ENCODE measurements around the gene POLE. TPM values are rescaled to one million over a fixed set of nuclear protein-coding genes. Genes with fewer than 3 reads are reported as not detected.

Gene POLE
- total RNA-seq, 2 experiments from 2014 or later: 157 to 230 TPM

DNA sequence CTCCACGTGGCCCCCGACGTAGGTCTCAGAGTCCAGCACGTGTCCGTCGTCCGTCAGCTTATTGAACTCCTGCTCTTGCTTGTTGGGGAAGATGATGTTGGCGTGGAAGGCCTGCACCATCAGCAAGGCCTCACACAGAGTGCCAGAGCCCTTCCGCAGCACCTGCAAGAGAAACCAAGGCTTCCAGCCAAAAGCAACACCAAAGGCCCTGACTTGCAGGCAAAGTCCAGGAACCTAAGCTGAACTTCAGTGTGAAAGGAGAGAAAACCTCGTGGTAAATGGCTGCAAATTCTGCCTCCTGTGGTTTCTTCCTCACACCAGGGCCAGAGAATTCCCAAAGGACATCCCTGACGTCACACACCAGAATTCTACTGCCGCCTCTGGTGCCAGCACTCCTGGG lies 14.5 kb downstream of the POLE start:
- peaks cover 93% of the 10 kb centered on the region for H3K36me3 ChIP-seq (ENCODE audit: insufficient read depth, low read length)
- POLR2A ChIA-PET: no interaction called here
- H3K4me3 ChIP-seq (ENCODE audit: low read depth, low read length, poor library complexity, severe bottlenecking): no peak overlapping the region
- H2AFZ ChIP-seq (ENCODE audit: low read length): no peak overlapping the region
- TF ChIP-seq EZH2phosphoT487 (IDR thresholded peaks at IDR 0.05; ENCODE audit: borderline replicate concordance, low read depth, low read length): no peak
- TF ChIP-seq, protein P1, sequence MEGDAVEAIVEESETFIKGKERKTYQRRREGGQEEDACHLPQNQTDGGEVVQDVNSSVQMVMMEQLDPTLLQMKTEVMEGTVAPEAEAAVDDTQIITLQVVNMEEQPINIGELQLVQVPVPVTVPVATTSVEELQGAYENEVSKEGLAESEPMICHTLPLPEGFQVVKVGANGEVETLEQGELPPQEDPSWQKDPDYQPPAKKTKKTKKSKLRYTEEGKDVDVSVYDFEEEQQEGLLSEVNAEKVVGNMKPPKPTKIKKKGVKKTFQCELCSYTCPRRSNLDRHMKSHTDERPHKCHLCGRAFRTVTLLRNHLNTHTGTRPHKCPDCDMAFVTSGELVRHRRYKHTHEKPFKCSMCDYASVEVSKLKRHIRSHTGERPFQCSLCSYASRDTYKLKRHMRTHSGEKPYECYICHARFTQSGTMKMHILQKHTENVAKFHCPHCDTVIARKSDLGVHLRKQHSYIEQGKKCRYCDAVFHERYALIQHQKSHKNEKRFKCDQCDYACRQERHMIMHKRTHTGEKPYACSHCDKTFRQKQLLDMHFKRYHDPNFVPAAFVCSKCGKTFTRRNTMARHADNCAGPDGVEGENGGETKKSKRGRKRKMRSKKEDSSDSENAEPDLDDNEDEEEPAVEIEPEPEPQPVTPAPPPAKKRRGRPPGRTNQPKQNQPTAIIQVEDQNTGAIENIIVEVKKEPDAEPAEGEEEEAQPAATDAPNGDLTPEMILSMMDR (conservative IDR thresholded peaks at IDR 0.05; ENCODE audit: low read length): no peak
- no peaks in the 10 kb centered on the region for H3K4me1 ChIP-seq (ENCODE audit: insufficient read depth, low read length, poor library complexity, severe bottlenecking)
- H3K9me3 ChIP-seq (ENCODE audit: low read length): no peaks in the 10 kb centered on the region
- no peak for DNase-seq (ENCODE audit: low spot score)
- intact Hi-C loops (cut with micrococcal nuclease; ENCODE audit: unreplicated experiment): no loop called here
- no peak overlapping the region for H3K4me2 ChIP-seq (ENCODE audit: low read length)
- no peaks in the 10 kb centered on the region for H4K20me1 ChIP-seq (ENCODE audit: insufficient read depth, low read length)
- no peak overlapping the region for H3K27ac ChIP-seq (ENCODE audit: low read depth, low read length, poor library complexity, severe bottlenecking)
- CTCF ChIA-PET (ENCODE audit: unreplicated experiment): no interaction called here
- BruUV-seq (replicated peaks): no TSS peak
- H3K9me2 ChIP-seq (ENCODE audit: insufficient read depth, low read length): no peaks in the 10 kb centered on the region
- no peaks in the 10 kb centered on the region for H3K79me2 ChIP-seq (ENCODE audit: insufficient read depth, low read depth, low read length)

DNA sequence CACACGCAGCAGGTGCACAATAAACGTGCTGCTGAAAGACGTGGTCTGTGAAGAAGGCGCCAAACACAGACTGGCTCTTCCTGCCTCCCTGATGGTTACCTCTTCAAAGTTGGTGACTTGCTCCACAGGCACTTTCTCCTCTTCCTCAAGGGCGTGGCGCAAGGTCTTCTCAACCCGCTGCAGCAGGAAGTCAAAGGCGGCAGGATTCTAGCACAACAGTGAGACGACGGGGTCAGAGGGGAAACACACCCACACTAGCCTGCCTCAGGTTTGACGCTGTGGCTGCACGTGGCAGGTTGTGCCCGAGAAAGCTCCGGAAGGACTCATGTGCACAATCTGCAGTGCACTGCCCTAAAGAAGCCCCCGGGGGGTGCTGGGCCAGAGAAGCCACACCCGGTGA lies 15.0 kb downstream of the POLE start:
- Histone ChIP-seq H2AFZ (ENCODE audit: low read length) (no peak overlapping the region), H3K9me3 (ENCODE audit: low read length) (no peaks in the 10 kb centered on the region), H3K27ac (ENCODE audit: low read depth, low read length, poor library complexity, severe bottlenecking) (no peak overlapping the region), H3K4me1 (ENCODE audit: insufficient read depth, low read length, poor library complexity, severe bottlenecking) (no peaks in the 10 kb centered on the region), H3K4me2 (ENCODE audit: low read length) (no peak overlapping the region), H3K9me2 (ENCODE audit: insufficient read depth, low read length) (no peaks in the 10 kb centered on the region), H3K36me3 (ENCODE audit: insufficient read depth, low read length) (peaks cover 93% of the 10 kb centered on the region), H4K20me1 (ENCODE audit: insufficient read depth, low read length) (no peaks in the 10 kb centered on the region), H3K79me2 (ENCODE audit: insufficient read depth, low read depth, low read length) (no peaks in the 10 kb centered on the region), H3K4me3 (ENCODE audit: low read depth, low read length, poor library complexity, severe bottlenecking) (no peak overlapping the region)
- DNase-seq (ENCODE audit: low spot score): no peak
- TF ChIP-seq, protein P1 (conservative IDR thresholded peaks at IDR 0.05; ENCODE audit: low read length): no peak
- TF ChIP-seq EZH2phosphoT487 (IDR thresholded peaks at IDR 0.05; ENCODE audit: borderline replicate concordance, low read depth, low read length): no peak
- no TSS peak for BruUV-seq (replicated peaks)
- intact Hi-C loops (cut with micrococcal nuclease; ENCODE audit: unreplicated experiment): no loop called here
- ChIA-PET POLR2A (no interaction called here), CTCF (ENCODE audit: unreplicated experiment) (no interaction called here)

DNA sequence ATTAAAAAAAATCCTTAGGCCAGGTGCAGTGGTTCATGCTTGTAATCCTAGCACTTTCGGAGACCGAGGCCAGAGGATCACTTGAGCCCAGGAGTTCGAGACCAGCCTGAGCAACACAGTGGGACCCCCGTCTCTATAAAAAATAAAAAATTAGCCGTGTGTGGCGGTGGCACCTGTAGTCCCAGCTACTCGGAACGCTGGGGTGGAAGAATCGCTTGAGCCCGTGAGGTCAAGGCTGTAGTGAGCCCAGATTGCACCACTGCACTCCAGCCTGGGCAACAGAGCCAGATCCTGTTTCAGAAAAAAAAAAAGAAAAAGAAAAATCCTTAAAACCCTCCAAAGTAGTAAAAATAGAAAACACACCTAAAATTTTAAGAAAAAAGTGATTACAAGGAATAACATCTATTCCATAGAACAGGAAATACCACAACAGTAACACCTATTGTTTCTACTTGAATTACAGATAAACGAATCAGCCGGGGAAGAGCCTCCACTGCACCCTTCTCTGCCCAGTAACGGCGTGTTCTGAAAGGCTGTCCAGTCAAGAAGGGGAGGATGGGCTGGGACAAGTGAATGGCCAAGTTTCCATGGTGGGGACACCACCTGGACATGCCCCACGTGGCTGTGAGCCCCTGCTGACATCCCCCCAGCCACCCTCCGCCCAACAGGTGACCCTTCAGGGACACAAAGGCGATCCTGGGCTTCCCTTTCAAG lies 17.8 kb downstream of the POLE start:
- H3K79me2 ChIP-seq (ENCODE audit: insufficient read depth, low read depth, low read length): no peaks in the 10 kb centered on the region
- no peaks in the 10 kb centered on the region for H3K9me3 ChIP-seq (ENCODE audit: low read length)
- no peaks in the 10 kb centered on the region for H3K4me1 ChIP-seq (ENCODE audit: insufficient read depth, low read length, poor library complexity, severe bottlenecking)
- no peak overlapping the region for H2AFZ ChIP-seq (ENCODE audit: low read length)
- H3K9me2 ChIP-seq (ENCODE audit: insufficient read depth, low read length): no peaks in the 10 kb centered on the region
- H3K36me3 ChIP-seq (ENCODE audit: insufficient read depth, low read length): peaks cover 94% of the 10 kb centered on the region
- no peak for DNase-seq (ENCODE audit: low spot score)
- POLR2A ChIA-PET: no interaction called here
- no peak overlapping the region for H3K4me2 ChIP-seq (ENCODE audit: low read length)
- CTCF ChIA-PET (ENCODE audit: unreplicated experiment): no interaction called here
- H3K27ac ChIP-seq (ENCODE audit: low read depth, low read length, poor library complexity, severe bottlenecking): no peak overlapping the region
- TF ChIP-seq, protein P1 (conservative IDR thresholded peaks at IDR 0.05; ENCODE audit: low read length): no peak
- TF ChIP-seq EZH2phosphoT487 (IDR thresholded peaks at IDR 0.05; ENCODE audit: borderline replicate concordance, low read depth, low read length): no peak
- intact Hi-C loops (cut with micrococcal nuclease; ENCODE audit: unreplicated experiment): no loop called here
- no TSS peak for BruUV-seq (replicated peaks)
- no peak overlapping the region for H3K4me3 ChIP-seq (ENCODE audit: low read depth, low read length, poor library complexity, severe bottlenecking)
- no peaks in the 10 kb centered on the region; the same call in 1 of the 2 replicates for H4K20me1 ChIP-seq (ENCODE audit: insufficient read depth, low read length)
